ENCODE data around the gene TRIM38.
A peak's percentile ranks its signal among the peaks of the same experiment; 100 is the strongest.
"Not testable (repeated sequence)": the region's sequence is repeated elsewhere in the genome, so short reads cannot be mapped to it uniquely, and the experiment has no call there.

TRIM38 gene

DNA sequence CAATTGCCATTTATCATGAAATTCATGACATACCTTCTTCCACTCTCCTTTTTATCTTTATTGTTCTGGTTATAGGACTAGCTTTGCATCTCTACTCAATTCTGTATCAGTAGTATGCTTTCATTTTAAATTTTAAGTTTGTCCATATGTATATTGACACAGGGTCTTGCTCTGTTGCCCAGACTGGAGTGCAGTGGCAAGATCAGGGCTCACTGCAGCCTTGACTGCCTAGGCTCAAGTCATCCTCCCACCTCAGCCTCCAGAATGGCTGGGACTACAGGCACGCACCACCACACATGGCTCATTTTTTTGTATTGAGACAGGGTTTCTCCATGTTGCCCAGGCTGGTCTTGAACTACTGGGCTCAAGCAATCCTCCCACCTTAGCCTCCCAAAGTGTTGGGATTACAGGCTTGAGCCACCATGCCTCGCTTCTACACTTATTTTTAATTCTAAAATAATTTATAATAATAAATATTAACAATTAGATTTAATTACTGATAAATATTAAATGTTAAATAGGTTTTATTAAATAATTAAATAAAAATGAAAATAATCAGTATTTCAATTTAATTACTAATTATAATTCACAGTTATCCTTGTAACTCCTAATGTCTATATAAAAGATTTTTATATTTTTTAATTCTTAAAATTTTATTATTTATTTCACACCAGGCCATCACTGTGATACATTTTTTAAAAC is 27.7 kb downstream of the TRIM38 start:
- TF ChIP-seq, protein P1, sequence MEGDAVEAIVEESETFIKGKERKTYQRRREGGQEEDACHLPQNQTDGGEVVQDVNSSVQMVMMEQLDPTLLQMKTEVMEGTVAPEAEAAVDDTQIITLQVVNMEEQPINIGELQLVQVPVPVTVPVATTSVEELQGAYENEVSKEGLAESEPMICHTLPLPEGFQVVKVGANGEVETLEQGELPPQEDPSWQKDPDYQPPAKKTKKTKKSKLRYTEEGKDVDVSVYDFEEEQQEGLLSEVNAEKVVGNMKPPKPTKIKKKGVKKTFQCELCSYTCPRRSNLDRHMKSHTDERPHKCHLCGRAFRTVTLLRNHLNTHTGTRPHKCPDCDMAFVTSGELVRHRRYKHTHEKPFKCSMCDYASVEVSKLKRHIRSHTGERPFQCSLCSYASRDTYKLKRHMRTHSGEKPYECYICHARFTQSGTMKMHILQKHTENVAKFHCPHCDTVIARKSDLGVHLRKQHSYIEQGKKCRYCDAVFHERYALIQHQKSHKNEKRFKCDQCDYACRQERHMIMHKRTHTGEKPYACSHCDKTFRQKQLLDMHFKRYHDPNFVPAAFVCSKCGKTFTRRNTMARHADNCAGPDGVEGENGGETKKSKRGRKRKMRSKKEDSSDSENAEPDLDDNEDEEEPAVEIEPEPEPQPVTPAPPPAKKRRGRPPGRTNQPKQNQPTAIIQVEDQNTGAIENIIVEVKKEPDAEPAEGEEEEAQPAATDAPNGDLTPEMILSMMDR (IDR thresholded peaks at IDR 0.05; ENCODE audit: extremely low read depth, missing control alignments): no peak
- DNase-seq (ENCODE audit: low spot score): no peak

DNA sequence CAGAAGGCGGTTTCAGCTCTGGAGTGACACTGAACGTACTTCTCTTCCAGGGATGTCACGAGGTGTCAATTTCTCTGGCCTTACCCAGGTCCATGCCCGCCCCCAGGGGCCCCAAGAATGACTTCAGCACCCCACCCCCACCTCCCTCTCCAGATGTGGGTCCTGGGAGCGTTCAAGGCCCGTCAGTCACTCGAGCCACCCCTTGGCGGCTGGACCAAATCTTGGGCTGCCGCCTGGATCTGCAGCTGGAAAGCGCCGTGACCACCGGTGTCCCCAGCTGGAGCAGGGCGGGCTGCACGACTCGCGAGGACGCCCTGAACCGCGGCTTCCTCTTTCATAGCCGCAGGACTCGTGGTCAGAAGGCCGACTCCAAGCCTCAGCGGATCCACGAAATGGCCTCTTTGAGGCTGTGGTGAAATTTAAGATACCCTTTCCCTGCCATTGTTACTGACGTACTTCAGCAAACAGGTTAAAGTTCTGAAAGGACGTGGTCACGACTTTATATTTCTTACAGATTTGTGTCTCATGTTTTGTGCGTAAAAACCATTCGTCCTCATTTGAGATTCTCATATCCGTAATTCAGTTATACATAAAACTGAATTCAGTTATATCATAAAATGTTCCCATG is 29.3 kb downstream of the TRIM38 start:
- TF ChIP-seq, protein P1 (IDR thresholded peaks at IDR 0.05; ENCODE audit: extremely low read depth, missing control alignments): no peak
- peak; percentile 70 for DNase-seq (ENCODE audit: low spot score)

DNA sequence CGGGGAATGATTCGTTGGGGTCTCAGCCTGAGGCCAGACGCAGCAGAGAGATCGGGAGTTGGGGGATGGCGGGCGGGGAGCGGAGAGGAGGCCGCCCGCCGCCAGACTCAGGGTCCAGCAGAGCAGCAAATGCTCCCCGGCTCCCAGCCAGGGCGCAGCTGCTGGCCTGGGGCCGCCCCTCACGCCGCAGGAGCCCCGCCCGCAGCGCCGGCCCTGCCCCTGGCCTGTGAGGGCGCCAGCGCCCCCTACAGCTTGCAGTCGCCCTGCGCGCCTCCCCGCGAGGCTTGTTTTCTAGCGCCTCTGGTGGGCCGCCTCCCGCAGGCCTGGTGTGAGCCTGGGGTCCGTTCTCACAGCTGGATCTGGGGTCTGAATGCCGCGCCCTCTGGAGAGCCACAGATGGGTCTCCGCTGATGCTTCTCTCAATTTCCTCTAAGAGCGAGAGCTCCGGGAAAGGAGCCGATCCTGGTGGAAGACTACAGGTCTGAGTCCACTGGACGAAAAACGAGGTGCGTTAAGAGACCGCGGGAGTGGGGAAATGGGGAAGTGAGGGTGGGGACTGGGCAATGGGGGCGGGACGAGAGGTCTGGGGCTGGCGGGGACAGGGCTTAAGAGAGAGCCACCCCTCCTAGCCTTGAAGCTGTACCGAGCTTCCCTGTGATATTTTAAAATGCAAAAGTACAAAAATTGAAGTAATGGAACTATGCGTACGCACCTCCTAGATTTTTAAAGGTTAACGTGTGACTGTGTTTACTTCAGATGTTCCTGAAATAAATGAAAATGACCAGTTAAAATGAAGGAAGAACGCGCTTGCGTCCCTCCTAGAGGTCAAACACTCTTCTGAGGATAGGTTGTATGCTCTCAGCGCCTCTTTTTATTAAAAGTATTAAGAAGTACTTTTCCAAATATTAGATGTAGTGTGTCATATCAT is 30.1 kb downstream of the TRIM38 start:
- TF ChIP-seq, protein P1 (IDR thresholded peaks at IDR 0.05; ENCODE audit: extremely low read depth, missing control alignments): peak; percentile 99
- peak; percentile 91 for DNase-seq (ENCODE audit: low spot score)

DNA sequence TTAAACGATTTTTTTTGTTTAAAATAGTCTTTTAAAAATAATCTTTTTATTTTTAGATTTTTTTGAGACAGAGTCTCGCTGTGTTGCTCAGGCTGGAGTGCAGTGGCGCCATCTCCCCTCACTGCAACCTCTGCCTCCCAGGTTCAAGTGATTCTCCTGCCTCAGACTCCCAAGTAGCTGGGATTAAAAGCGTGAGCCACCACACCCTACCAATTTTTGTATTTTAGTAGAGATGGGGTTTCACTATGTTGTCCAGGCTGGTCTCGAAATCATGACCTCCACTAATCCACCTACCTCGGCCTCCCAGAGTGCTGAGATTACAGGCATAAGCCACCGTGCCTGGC is 30.7 kb downstream of the TRIM38 start:
- not testable (repeated sequence) for DNase-seq (ENCODE audit: low spot score)

DNA sequence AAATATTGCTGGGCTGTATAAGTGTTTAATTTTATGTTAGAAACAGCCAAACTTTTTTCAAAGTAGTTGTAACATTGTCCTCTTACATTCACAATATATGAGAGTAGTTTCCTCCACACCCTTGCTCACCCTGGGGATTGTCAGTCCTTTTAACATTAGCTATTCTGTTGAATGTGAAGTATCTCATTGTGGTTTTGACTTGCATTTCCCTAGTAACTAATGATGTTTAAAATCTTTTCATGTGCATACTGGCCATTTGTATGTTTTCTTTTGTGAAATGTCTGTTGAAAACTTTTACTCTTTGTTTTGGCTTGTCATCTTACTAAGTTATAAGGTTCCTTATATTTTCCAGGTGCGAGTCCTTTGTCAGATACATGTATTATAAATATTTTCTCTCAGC is 32.9 kb downstream of the TRIM38 start:
- TF ChIP-seq, protein P1 (IDR thresholded peaks at IDR 0.05; ENCODE audit: extremely low read depth, missing control alignments): no peak
- DNase-seq (ENCODE audit: low spot score): peak; percentile 23

DNA sequence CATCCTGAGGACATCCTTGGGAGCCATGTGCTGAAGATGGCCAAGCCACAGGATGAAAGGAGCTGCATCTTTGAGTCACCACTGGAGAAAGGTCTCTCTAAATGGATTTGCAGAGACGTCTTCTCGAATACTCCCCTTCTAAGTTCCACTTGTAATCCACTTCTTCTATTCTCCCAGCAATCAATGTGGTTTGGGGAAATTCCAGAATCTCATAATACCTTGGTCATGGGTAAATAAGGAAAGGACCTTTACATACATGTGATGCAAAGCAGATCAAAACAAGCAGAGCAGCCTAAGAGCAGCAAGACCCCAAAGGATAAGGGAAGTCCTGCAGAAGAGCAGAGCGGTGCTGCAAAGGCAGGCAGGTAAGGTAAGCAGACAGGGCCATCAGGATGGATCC is 35.3 kb downstream of the TRIM38 start:
- TF ChIP-seq, protein P1 (IDR thresholded peaks at IDR 0.05; ENCODE audit: extremely low read depth, missing control alignments): no peak
- DNase-seq (ENCODE audit: low spot score): no peak

DNA sequence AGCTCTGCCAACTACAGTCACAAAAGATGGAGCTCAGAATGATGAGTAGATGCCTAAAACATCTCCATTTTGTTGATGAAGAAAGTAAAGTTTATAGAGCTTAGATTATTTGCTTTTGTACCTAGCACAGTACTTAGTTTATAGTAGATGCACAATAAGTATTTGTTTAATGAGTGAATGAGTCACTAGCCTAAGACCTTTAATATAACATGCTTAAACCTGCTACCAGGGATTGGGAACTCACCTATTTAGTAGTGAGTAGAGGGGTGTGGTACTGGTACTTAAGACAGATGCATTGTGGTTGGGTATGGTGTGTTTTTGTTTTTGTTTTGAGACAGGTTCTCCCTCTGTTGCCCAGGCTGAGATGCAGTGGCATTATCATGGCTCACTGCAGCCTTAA is 35.8 kb downstream of the TRIM38 start:
- no peak for DNase-seq (ENCODE audit: low spot score)
- TF ChIP-seq, protein P1 (IDR thresholded peaks at IDR 0.05; ENCODE audit: extremely low read depth, missing control alignments): no peak

DNA sequence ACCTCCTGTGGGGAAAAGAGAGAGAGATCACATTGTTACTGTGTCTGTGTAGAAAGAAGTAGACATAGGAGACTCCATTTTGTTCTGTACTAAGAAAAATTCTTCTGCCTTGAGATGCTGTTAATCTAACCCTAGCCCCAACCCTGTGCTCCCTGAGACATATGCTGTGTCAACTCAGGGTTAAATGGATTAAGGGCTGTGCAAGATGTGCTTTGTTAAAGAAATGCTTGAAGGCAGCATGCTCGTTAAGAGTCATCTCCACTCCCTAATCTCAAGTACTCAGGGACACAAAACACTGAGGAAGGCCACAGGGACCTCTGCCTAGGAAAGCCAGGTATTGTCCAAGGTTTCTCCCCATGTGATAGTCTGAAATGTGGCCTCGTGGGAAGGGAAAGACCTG is 36.6 kb downstream of the TRIM38 start:
- DNase-seq (ENCODE audit: low spot score): not testable (repeated sequence)

Data from GM20000 (cell line).